HEK293 (cell line): ENCODE data around the gene NEK9.

Source experiments
- AEBP2 ChIP-seq: fragments of 450-650 bp; formaldehyde crosslinking; IDR thresholded peaks from 2 replicates; pipeline ENCODE4 v1.5.1; 2016; ENCODE audit warnings: missing biosample characterization, missing genetic modification characterization, borderline replicate concordance
- CTCF ChIP-seq: fragments of 450-650 bp; formaldehyde crosslinking; IDR thresholded peaks from 2 replicates; pipeline ENCODE4 v1.5.1; 2016; ENCODE audit warnings: missing biosample characterization, missing genetic modification characterization
- MYNN ChIP-seq: fragments of 450-650 bp; formaldehyde crosslinking; IDR thresholded peaks from 2 replicates; pipeline ENCODE4 v1.5.1; 2016; ENCODE audit warnings: missing biosample characterization, missing genetic modification characterization, borderline replicate concordance
- MZF1 ChIP-seq: fragments of 450-650 bp; formaldehyde crosslinking; IDR thresholded peaks from 2 replicates; pipeline ENCODE4 v1.5.1; 2017; ENCODE audit warnings: missing biosample characterization, missing genetic modification characterization, borderline replicate concordance
- REST ChIP-seq: fragments of 450-650 bp; formaldehyde crosslinking; IDR thresholded peaks from 2 replicates; pipeline ENCODE4 v1.5.1; 2016; ENCODE audit warnings: missing biosample characterization, missing genetic modification characterization
- TCF7L2 ChIP-seq: IDR thresholded peaks from 2 replicates; pipeline ENCODE4 v1.6.1; 2011; ENCODE audit warnings: low read depth, mild to moderate bottlenecking, inconsistent platforms, low read length, moderate library complexity, borderline replicate concordance
- ZNF132 ChIP-seq: fragments of 450-650 bp; formaldehyde crosslinking; IDR thresholded peaks from 2 replicates; pipeline ENCODE4 v1.5.1; 2017; ENCODE audit warnings: missing biosample characterization, missing genetic modification characterization, borderline replicate concordance
- ZNF174 ChIP-seq: fragments of 450-650 bp; formaldehyde crosslinking; IDR thresholded peaks from 2 replicates; pipeline ENCODE4 v1.5.0; 2017; ENCODE audit warnings: missing biosample characterization, mild to moderate bottlenecking, missing genetic modification characterization
- ZNF2 ChIP-seq: fragments of 450-650 bp; formaldehyde crosslinking; IDR thresholded peaks from 2 replicates; pipeline ENCODE4 v1.5.1; 2016; ENCODE audit warnings: missing biosample characterization, missing genetic modification characterization
- ZNF214 ChIP-seq: fragments of 450-650 bp; formaldehyde crosslinking; IDR thresholded peaks from 2 replicates; pipeline ENCODE4 v1.5.1; 2017; ENCODE audit warnings: missing biosample characterization, mild to moderate bottlenecking, missing genetic modification characterization, borderline replicate concordance
- ZNF704 ChIP-seq: fragments of 450-650 bp; formaldehyde crosslinking; IDR thresholded peaks from 2 replicates; pipeline ENCODE4 v1.5.1; 2016; ENCODE audit warnings: missing biosample characterization, missing genetic modification characterization

- TF ChIP-seq TCF7L2 (no peak), ZNF132 (tag by site-specific recombination) (no peak), ZNF214 (no peak), AEBP2 (tag by site-specific recombination) (no peak), CTCF (tag by site-specific recombination) (no peak), ZNF174 (no peak), MYNN (tag by site-specific recombination) (no peak), ZNF704 (tag by site-specific recombination) (no peak), MZF1 (tag by site-specific recombination) (no peak), ZNF2 (tag by site-specific recombination) (no peak), REST (no peak)
Measured at GRCh38 chr14:75162631-75163030, 35.8 kb upstream of the NEK9 start.
